HEK293 (cell line): ENCODE measurements around the gene SAYSD1.

Source experiments
- CTCF ChIA-PET: fragments of 350-600 bp; formaldehyde crosslinking; extraction: SDS; loops from one replicate; lab custom pipeline; 2021; ENCODE audit warnings: antibody characterized with exemption; lab: Yijun Ruan, JAX
- POLR2A ChIA-PET: fragments of 300-600 bp; formaldehyde crosslinking; extraction: SDS; loops from one replicate; lab custom pipeline; 2020; ENCODE audit warnings: antibody characterized with exemption, inconsistent platforms; lab: Yijun Ruan, JAX
- H3K27ac ChIP-seq: fragments of 200-500 bp; sonication (Bioruptor generic); 2 replicates; pipeline ENCODE4 v1.5.1; 2014; ENCODE audit warnings: low read depth, low read length, control low read depth, inconsistent platforms; ENCODE audit errors: extremely low read depth
- H3K36me3 ChIP-seq, 2 experiments: fragments of 200-500 bp in 1 of 2; sonication (Bioruptor generic) in 1 of 2; 1 replicate in 1 of 2; 2 replicates in 1 of 2; pipeline ENCODE4 v1.5.1; 2014 to 2017; ENCODE audit warnings: inconsistent platforms in 2 of 2, low read length in 2 of 2; ENCODE audit not compliant: control insufficient read depth in 2 of 2, insufficient read depth in 1 of 2
- H3K4me1 ChIP-seq: fragments of 200-500 bp; sonication (Bioruptor generic); 2 replicates; pipeline ENCODE4 v1.5.1; 2014; ENCODE audit warnings: mild to moderate bottlenecking, low read length, inconsistent platforms; ENCODE audit not compliant: control insufficient read depth, insufficient read depth
- H3K4me3 ChIP-seq: 2 replicates; pipeline ENCODE4 v1.5.1; 2011; ENCODE audit warnings: low read depth, mild to moderate bottlenecking, control low read depth, low read length, moderate library complexity
- H3K9me3 ChIP-seq: fragments of 200-500 bp; sonication (Bioruptor generic); 2 replicates; pipeline ENCODE4 v1.5.1; 2014; ENCODE audit warnings: low read depth, low read length, inconsistent platforms; ENCODE audit not compliant: control insufficient read depth, insufficient read depth
- AEBP2 ChIP-seq: fragments of 450-650 bp; formaldehyde crosslinking; IDR thresholded peaks from 2 replicates; pipeline ENCODE4 v1.5.1; 2016; ENCODE audit warnings: missing biosample characterization, missing genetic modification characterization, borderline replicate concordance
- FEZF1 ChIP-seq: fragments of 450-650 bp; formaldehyde crosslinking; IDR thresholded peaks from 2 replicates; pipeline ENCODE4 v1.5.1; 2016; ENCODE audit warnings: missing biosample characterization, missing genetic modification characterization
- HIC1 ChIP-seq: fragments of 450-650 bp; formaldehyde crosslinking; IDR thresholded peaks from 2 replicates; pipeline ENCODE4 v1.5.1; 2016; ENCODE audit warnings: missing biosample characterization, missing genetic modification characterization
- MEIS1 ChIP-seq: sonication (generic); formaldehyde crosslinking; IDR thresholded peaks from 2 replicates; pipeline ENCODE4 v1.8.1; 2022; ENCODE audit warnings: missing genetic modification reagents, mild to moderate bottlenecking, borderline replicate concordance
- RBAK ChIP-seq: fragments of 450-650 bp; formaldehyde crosslinking; IDR thresholded peaks from 2 replicates; pipeline ENCODE4 v1.5.1; 2016; ENCODE audit warnings: missing biosample characterization, missing genetic modification characterization
- SCRT2 ChIP-seq: fragments of 450-650 bp; formaldehyde crosslinking; IDR thresholded peaks from 2 replicates; pipeline ENCODE4 v1.5.1; 2016; ENCODE audit warnings: missing biosample characterization, missing genetic modification characterization
- YY1 ChIP-seq: fragments of 450-650 bp; formaldehyde crosslinking; IDR thresholded peaks from 2 replicates; pipeline ENCODE4 v1.5.1; 2018; ENCODE audit warnings: missing biosample characterization, missing genetic modification characterization
- ZBTB49 ChIP-seq: fragments of 450-650 bp; formaldehyde crosslinking; IDR thresholded peaks from 2 replicates; pipeline ENCODE4 v1.5.1; 2016; ENCODE audit warnings: missing biosample characterization, missing genetic modification characterization, low read depth
- ZEB2 ChIP-seq: fragments of 450-650 bp; formaldehyde crosslinking; IDR thresholded peaks from 2 replicates; pipeline ENCODE4 v1.5.1; 2016; ENCODE audit warnings: missing biosample characterization, missing genetic modification characterization
- ZNF10 ChIP-seq: fragments of 450-650 bp; formaldehyde crosslinking; IDR thresholded peaks from 2 replicates; pipeline ENCODE4 v1.5.1; 2017; ENCODE audit warnings: missing biosample characterization, missing genetic modification characterization
- ZNF266 ChIP-seq: fragments of 450-650 bp; formaldehyde crosslinking; IDR thresholded peaks from 2 replicates; pipeline ENCODE4 v1.5.1; 2016; ENCODE audit warnings: missing biosample characterization, missing genetic modification characterization, low read depth
- ZNF514 ChIP-seq: fragments of 450-650 bp; formaldehyde crosslinking; IDR thresholded peaks from 2 replicates; pipeline ENCODE4 v1.5.1; 2016; ENCODE audit warnings: missing biosample characterization, missing genetic modification characterization
- ZNF596 ChIP-seq: fragments of 450-650 bp; IDR thresholded peaks from 2 replicates; pipeline ENCODE4 v1.5.0; 2018; ENCODE audit warnings: missing biosample characterization, mild to moderate bottlenecking, missing genetic modification characterization, moderate library complexity
- ZNF621 ChIP-seq: fragments of 450-650 bp; formaldehyde crosslinking; IDR thresholded peaks from 2 replicates; pipeline ENCODE4 v1.5.1; 2017; ENCODE audit warnings: missing biosample characterization, missing genetic modification characterization
- ZNF626 ChIP-seq: fragments of 450-650 bp; sonication (Bioruptor Pico); formaldehyde crosslinking; IDR thresholded peaks from 2 replicates; pipeline ENCODE4 v1.5.1; 2018; ENCODE audit warnings: missing biosample characterization, missing genetic modification characterization, inconsistent platforms
- ZNF658 ChIP-seq: fragments of 450-650 bp; formaldehyde crosslinking; IDR thresholded peaks from 2 replicates; pipeline ENCODE4; 2016; ENCODE audit warnings: missing biosample characterization, missing genetic modification characterization
- ZNF747 ChIP-seq: fragments of 450-650 bp; formaldehyde crosslinking; IDR thresholded peaks from 2 replicates; pipeline ENCODE4 v1.5.1; 2016; ENCODE audit warnings: missing biosample characterization, missing genetic modification characterization
- TF ChIP-seq, protein P1 (sequence below): fragments of 450-650 bp; formaldehyde crosslinking; IDR thresholded peaks from 2 replicates; pipeline ENCODE4 v1.5.0; 2017; ENCODE audit warnings: missing biosample characterization, missing genetic modification characterization, borderline replicate concordance
- TF ChIP-seq, protein P2 (sequence below): fragments of 450-650 bp; formaldehyde crosslinking; IDR thresholded peaks from 2 replicates; pipeline ENCODE4 v1.5.1; 2017; ENCODE audit warnings: missing biosample characterization, missing genetic modification characterization
- TF ChIP-seq, protein P3 (sequence below): fragments of 450-650 bp; formaldehyde crosslinking; IDR thresholded peaks from 2 replicates; pipeline ENCODE4 v1.5.1; 2017; ENCODE audit warnings: missing biosample characterization, missing genetic modification characterization

The SAYSD1 gene

DNA sequence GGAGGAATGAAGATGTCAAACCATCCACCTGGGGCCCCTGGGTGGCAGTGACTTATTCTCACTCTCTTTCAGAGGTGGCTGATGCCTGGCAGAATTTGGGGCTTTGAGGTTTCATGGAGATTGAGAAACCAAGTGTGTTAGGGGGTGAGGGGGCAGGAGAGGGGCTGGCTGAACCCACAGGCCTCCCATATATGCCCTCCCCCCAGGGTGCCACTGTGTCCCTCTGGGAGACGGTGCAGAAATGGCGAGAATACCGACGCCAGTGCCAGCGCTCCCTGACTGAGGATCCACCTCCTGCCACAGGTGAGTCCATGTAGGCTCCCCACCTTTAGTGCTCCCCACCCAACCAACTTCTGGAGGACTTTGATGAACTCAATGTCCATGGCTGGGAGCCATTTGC, 58.8 kb downstream of the SAYSD1 start (continued):
- TF ChIP-seq, protein P1, sequence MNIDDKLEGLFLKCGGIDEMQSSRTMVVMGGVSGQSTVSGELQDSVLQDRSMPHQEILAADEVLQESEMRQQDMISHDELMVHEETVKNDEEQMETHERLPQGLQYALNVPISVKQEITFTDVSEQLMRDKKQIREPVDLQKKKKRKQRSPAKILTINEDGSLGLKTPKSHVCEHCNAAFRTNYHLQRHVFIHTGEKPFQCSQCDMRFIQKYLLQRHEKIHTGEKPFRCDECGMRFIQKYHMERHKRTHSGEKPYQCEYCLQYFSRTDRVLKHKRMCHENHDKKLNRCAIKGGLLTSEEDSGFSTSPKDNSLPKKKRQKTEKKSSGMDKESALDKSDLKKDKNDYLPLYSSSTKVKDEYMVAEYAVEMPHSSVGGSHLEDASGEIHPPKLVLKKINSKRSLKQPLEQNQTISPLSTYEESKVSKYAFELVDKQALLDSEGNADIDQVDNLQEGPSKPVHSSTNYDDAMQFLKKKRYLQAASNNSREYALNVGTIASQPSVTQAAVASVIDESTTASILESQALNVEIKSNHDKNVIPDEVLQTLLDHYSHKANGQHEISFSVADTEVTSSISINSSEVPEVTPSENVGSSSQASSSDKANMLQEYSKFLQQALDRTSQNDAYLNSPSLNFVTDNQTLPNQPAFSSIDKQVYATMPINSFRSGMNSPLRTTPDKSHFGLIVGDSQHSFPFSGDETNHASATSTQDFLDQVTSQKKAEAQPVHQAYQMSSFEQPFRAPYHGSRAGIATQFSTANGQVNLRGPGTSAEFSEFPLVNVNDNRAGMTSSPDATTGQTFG = no peak
- no peak for TF ChIP-seq ZNF747 (tag by site-specific recombination)
- no peak for TF ChIP-seq HIC1 (tag by site-specific recombination)
- TF ChIP-seq AEBP2 (tag by site-specific recombination) = no peak
- TF ChIP-seq, protein P2, sequence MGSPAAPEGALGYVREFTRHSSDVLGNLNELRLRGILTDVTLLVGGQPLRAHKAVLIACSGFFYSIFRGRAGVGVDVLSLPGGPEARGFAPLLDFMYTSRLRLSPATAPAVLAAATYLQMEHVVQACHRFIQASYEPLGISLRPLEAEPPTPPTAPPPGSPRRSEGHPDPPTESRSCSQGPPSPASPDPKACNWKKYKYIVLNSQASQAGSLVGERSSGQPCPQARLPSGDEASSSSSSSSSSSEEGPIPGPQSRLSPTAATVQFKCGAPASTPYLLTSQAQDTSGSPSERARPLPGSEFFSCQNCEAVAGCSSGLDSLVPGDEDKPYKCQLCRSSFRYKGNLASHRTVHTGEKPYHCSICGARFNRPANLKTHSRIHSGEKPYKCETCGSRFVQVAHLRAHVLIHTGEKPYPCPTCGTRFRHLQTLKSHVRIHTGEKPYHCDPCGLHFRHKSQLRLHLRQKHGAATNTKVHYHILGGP (tag by site-specific recombination) = no peak
- TF ChIP-seq ZNF626 (tag by site-specific recombination) = no peak
- no peak for TF ChIP-seq ZEB2 (tag by site-specific recombination)
- TF ChIP-seq FEZF1 (tag by site-specific recombination) = no peak
- TF ChIP-seq ZBTB49 (tag by site-specific recombination) = no peak
- no peak for TF ChIP-seq ZNF10
- no peak for TF ChIP-seq RBAK (tag by site-specific recombination)
- TF ChIP-seq, all 188 proteins: peak for 0

DNA sequence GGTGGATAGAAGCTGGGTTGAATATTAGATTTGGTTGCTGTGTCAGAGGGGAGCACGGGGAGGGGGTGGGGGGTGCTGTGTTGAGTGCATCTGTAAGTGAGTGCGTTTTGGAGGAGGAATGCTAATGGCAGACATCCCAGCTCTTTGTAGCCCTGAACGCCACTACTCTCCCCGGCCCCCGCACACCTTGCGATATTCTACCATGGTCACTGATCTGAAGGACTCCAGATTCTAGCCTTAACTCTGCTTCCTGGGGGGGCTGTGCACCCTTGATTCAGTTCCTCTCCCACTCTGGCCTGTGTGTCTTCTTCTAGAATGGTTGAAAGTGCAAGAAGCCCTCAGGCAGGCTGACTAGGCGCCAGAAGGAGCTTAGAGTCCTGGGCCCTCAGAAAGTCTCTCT, 59.3 kb downstream of the SAYSD1 start:
- no peak overlapping the region for H3K4me3 ChIP-seq
- H3K4me1 ChIP-seq = peaks cover 15% of the 10 kb centered on the region
- POLR2A ChIA-PET = no interaction called here
- no peaks in the 10 kb centered on the region for H3K36me3 ChIP-seq
- CTCF ChIA-PET = interaction anchor here (1.2 to 1.3 kb wide), 2 partner anchors 26 to 83 kb away, joined by 5 read pairs; no protein-coding TSS in a partner anchor
- no peak overlapping the region for H3K27ac ChIP-seq
- TF ChIP-seq ZNF621 (tag by site-specific recombination) (no peak), MEIS1 (CRISPR knock-in tag) (no peak), ZBTB49 (tag by site-specific recombination) (no peak), ZNF266 (no peak), YY1 (tag by site-specific recombination) (no peak), SCRT2 (no peak), ZNF514 (tag by site-specific recombination) (no peak), ZNF596 (no peak), ZNF658 (tag by site-specific recombination) (no peak)
- TF ChIP-seq, protein P3, sequence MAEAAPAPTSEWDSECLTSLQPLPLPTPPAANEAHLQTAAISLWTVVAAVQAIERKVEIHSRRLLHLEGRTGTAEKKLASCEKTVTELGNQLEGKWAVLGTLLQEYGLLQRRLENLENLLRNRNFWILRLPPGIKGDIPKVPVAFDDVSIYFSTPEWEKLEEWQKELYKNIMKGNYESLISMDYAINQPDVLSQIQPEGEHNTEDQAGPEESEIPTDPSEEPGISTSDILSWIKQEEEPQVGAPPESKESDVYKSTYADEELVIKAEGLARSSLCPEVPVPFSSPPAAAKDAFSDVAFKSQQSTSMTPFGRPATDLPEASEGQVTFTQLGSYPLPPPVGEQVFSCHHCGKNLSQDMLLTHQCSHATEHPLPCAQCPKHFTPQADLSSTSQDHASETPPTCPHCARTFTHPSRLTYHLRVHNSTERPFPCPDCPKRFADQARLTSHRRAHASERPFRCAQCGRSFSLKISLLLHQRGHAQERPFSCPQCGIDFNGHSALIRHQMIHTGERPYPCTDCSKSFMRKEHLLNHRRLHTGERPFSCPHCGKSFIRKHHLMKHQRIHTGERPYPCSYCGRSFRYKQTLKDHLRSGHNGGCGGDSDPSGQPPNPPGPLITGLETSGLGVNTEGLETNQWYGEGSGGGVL = no peak
- H3K9me3 ChIP-seq = no peaks in the 10 kb centered on the region
